ENCODE results near the gene CA6. TPM values are rescaled to one million over a fixed set of nuclear protein-coding genes. Genes with fewer than 3 reads are reported as not detected.
A peak's percentile ranks its signal among the peaks of the same experiment; 100 is the strongest.

Gene CA6
- total RNA-seq, 1 donor from 2014 or later, result not detected

- no peak for DNase-seq (ENCODE audit: low read depth)
- no peaks in the 10 kb centered on the region for H3K36me3 ChIP-seq (ENCODE audit: control insufficient read depth, insufficient read depth, low read length)
- no peak overlapping the region for H3K4me3 ChIP-seq (ENCODE audit: low read depth, low read length)
- no peak for TF ChIP-seq CTCF (IDR thresholded peaks at IDR 0.05; ENCODE audit: insufficient read depth, low read length, poor library complexity, severe bottlenecking)
- H3K27me3 ChIP-seq (ENCODE audit: control insufficient read depth, insufficient read depth, low read length), result no peaks in the 10 kb centered on the region
These were observed 58.5 kb downstream of the CA6 start for GRCh38 chr1:9004031-9004699.

GRCh38 chr1:9004700-9005394 lies 59.2 kb downstream of the CA6 start:
- peak; percentile 38 for DNase-seq (ENCODE audit: low read depth)
- H3K27me3 ChIP-seq (ENCODE audit: control insufficient read depth, insufficient read depth, low read length), result peaks cover under 1% of the 10 kb centered on the region
- peak; percentile 98 for TF ChIP-seq CTCF (IDR thresholded peaks at IDR 0.05; ENCODE audit: insufficient read depth, low read length, poor library complexity, severe bottlenecking)

GRCh38 chr1:9005395-9005708 lies 59.7 kb downstream of the CA6 start:
- Histone ChIP-seq H3K27me3 (ENCODE audit: control insufficient read depth, insufficient read depth, low read length) (peaks cover 2% of the 10 kb centered on the region), H3K4me3 (ENCODE audit: low read depth, low read length) (no peak overlapping the region), H3K36me3 (ENCODE audit: control insufficient read depth, insufficient read depth, low read length) (no peaks in the 10 kb centered on the region)
- TF ChIP-seq CTCF (IDR thresholded peaks at IDR 0.05; ENCODE audit: insufficient read depth, low read length, poor library complexity, severe bottlenecking), result no peak
- no peak for DNase-seq (ENCODE audit: low read depth)

More at GRCh38 chr1:9004700-9005394, 59.2 kb downstream of the CA6 start:
- Histone ChIP-seq H3K4me3 (ENCODE audit: low read depth, low read length) (no peak overlapping the region), H3K36me3 (ENCODE audit: control insufficient read depth, insufficient read depth, low read length) (no peaks in the 10 kb centered on the region)

GRCh38 chr1:9006956-9007615 lies 61.4 kb downstream of the CA6 start:
- no peak overlapping the region for H3K4me3 ChIP-seq (ENCODE audit: low read depth, low read length)
- no peaks in the 10 kb centered on the region for H3K36me3 ChIP-seq (ENCODE audit: control insufficient read depth, insufficient read depth, low read length)
- no peak for DNase-seq (ENCODE audit: low read depth)
- H3K27me3 ChIP-seq (ENCODE audit: control insufficient read depth, insufficient read depth, low read length), result peaks cover 2% of the 10 kb centered on the region
- TF ChIP-seq CTCF (IDR thresholded peaks at IDR 0.05; ENCODE audit: insufficient read depth, low read length, poor library complexity, severe bottlenecking), result no peak

GRCh38 chr1:9008236-9008635 lies 62.6 kb downstream of the CA6 start:
- no peak for DNase-seq (ENCODE audit: low read depth)
- no peak for TF ChIP-seq CTCF (IDR thresholded peaks at IDR 0.05; ENCODE audit: insufficient read depth, low read length, poor library complexity, severe bottlenecking)

More at GRCh38 chr1:9008236-9008635, 62.6 kb downstream of the CA6 start:
- Histone ChIP-seq H3K4me3 (ENCODE audit: low read depth, low read length) (no peak overlapping the region), H3K36me3 (ENCODE audit: control insufficient read depth, insufficient read depth, low read length) (no peaks in the 10 kb centered on the region), H3K27me3 (ENCODE audit: control insufficient read depth, insufficient read depth, low read length) (peaks cover 2% of the 10 kb centered on the region)
